Bronchial epithelial cell (primary cell): Measurements from ENCODE around the gene GZMM. TPM values are rescaled to one million over a fixed set of nuclear protein-coding genes. Genes with fewer than 3 reads are reported as not detected.

Experiments used
- DNase-seq: peaks from one replicate; pipeline ENCODE4 v3.0.0-alpha.2; 2010; ENCODE audit warnings: low read depth
- FAIRE-seq: peaks from 2 replicates; lab custom pipeline; 2011; peaks lifted over from hg19 to GRCh38; lab: Jason Lieb, UNC
- H3K27me3 ChIP-seq: 2 replicates; pipeline ENCODE4 v1.5.1; 2011; ENCODE audit warnings: low read length; ENCODE audit not compliant: control insufficient read depth, insufficient read depth
- H3K36me3 ChIP-seq: 2 replicates; pipeline ENCODE4 v1.5.1; 2011; ENCODE audit warnings: low read length; ENCODE audit not compliant: control insufficient read depth, insufficient read depth
- H3K4me3 ChIP-seq: 2 replicates; pipeline ENCODE4 v1.5.1; 2011; ENCODE audit warnings: mild to moderate bottlenecking, low read depth, low read length, control low read depth
- total RNA-seq: library from RNA; depleted of rRNA; stranded (reverse); fragments of >200 nt; gene quantifications from 2 replicates; pipeline ENCODE4 v1.2.1, GENCODE V29; 2014
- TF ChIP-seq, protein P1 (sequence below): IDR thresholded peaks from 2 replicates; pipeline ENCODE4 v1.5.1; 2011; ENCODE audit warnings: mild to moderate bottlenecking, moderate library complexity, low read length, control low read depth, inconsistent platforms; ENCODE audit not compliant: insufficient read depth, severe bottlenecking

Gene GZMM
- total RNA-seq, 1 donor from 2014 or later = not detected

DNA sequence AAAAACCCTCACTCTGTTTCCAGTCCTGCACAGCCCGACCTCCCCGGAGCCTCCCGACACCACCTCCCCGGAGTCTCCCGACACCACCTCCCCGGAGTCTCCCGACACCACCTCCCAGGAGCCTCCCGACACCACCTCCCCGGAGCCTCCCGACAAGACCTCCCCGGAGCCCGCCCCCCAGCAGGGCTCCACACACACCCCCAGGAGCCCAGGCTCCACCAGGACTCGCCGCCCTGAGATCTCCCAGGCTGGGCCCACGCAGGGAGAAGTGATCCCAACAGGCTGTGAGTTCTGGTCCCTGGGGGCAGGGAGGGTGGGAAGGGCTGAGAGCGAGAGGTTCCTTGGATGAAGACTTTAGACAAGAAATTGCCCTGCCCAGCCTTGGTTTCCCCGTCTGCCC lies 42.2 kb upstream of the GZMM start:
- H3K36me3 ChIP-seq = no peaks in the 10 kb centered on the region
- TF ChIP-seq, protein P1, sequence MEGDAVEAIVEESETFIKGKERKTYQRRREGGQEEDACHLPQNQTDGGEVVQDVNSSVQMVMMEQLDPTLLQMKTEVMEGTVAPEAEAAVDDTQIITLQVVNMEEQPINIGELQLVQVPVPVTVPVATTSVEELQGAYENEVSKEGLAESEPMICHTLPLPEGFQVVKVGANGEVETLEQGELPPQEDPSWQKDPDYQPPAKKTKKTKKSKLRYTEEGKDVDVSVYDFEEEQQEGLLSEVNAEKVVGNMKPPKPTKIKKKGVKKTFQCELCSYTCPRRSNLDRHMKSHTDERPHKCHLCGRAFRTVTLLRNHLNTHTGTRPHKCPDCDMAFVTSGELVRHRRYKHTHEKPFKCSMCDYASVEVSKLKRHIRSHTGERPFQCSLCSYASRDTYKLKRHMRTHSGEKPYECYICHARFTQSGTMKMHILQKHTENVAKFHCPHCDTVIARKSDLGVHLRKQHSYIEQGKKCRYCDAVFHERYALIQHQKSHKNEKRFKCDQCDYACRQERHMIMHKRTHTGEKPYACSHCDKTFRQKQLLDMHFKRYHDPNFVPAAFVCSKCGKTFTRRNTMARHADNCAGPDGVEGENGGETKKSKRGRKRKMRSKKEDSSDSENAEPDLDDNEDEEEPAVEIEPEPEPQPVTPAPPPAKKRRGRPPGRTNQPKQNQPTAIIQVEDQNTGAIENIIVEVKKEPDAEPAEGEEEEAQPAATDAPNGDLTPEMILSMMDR = no peak
- DNase-seq (no peak), FAIRE-seq (no peak)
- peaks cover 8% of the 10 kb centered on the region for H3K27me3 ChIP-seq
- no peak overlapping the region for H3K4me3 ChIP-seq

DNA sequence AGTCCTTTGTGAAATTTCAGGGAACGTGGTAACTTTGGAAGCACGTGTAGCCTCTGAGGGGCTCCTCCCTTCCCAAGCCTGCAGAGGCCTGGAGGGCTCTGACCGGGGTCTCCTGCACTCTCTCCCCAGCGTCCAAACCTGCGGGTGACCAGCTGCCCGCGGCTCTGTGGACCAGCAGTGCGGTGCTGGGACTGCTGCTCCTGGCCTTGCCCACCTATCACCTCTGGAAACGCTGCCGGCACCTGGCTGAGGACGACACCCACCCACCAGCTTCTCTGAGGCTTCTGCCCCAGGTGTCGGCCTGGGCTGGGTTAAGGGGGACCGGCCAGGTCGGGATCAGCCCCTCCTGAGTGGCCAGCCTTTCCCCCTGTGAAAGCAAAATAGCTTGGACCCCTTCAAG lies 39.2 kb upstream of the GZMM start:
- TF ChIP-seq, protein P1 = no peak
- Histone ChIP-seq H3K36me3 (peaks cover 2% of the 10 kb centered on the region), H3K4me3 (no peak overlapping the region), H3K27me3 (no peaks in the 10 kb centered on the region)
- DNase-seq (no peak), FAIRE-seq (no peak)

DNA sequence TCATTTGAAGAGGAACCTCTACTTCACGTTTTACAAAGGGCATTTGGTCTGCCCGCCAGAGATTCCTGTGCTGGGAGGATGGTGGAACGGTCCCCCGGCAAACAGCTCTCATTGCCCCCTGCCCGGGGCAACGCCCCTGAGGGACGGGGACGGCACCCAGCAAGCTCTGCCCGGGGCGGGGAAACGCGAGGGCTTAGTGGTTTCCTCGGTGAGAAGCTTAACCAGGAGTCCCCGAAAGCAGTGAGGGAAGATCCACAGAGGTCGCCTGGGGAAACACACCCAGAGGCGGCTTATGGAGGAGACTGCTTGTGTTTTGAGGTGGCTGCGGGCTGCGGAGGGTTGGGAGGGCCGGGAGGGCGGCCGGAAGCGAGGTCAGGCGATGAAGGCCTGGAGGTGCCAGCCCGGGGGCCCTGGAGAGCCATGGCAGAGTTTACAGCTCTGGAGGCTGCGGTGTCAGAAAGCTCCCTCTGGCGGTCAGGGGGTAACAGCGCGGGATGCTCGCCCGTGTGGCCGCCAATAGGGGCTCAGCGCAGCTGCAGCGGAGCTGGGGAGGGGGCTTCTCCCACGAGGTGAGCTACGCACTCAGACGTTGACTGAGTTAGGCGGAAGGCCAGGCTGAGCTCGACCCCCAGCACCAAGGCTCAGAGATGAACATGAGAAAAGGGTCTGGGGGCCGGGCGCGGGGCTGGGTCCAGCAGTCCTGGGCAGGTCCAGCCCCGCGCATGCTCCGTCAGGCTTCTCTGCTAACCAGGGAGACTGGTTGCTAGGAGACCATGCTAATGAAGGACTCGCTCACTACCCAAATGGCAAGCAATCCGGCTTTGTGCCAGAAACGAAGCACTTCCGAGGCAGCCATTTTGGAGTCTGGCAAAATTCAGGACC lies 37.2 kb upstream of the GZMM start:
- TF ChIP-seq, protein P1 = peak; percentile 99
- Histone ChIP-seq H3K4me3 (peak overlapping the region; percentile 74), H3K36me3 (peaks cover 2% of the 10 kb centered on the region), H3K27me3 (no peaks in the 10 kb centered on the region)
- peak; percentile 99 for DNase-seq
- FAIRE-seq = peak; percentile 99

DNA sequence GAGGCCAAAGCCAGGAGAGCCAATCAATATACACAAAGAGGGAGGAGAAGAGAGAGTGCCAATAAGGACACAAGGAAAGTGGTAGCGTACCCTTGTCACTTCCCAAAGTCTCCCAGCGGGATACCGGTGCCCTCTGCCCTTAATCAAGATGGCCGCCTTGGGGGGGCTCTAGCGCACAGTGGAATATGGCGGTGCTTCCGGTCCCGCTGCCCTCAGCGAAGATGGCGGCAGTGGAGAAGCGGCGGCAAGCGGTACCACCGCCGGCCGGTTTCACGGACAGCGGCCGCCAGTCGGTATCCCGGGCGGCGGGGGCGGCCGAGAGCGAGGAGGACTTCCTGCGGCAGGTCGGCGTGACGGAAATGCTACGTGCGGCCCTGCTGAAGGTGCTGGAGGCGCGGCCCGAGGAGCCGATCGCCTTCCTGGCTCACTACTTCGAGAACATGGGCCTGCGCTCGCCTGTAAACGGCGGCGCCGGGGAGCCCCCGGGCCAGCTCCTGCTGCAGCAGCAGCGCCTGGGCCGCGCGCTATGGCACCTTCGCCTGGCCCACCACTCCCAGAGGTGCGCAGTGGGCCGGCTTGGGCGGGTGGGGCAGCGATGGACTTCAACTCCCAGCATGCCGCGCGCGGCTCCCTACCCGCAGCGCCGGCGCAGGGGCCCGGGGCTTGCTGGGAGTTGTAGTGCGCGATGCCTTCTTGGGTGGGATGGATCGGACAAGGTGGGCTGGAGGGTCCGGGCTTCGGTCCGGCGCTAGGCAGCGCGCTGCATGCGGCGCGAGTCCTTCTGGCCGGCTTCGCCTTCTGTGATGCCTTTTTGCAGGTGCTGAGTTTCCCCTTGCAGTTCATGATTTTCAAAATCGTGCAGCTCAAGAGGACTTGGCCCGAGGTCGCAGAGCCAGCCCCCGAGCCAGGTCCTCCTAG lies 36.3 kb upstream of the GZMM start, which contains the start of gene TPGS1:
Gene TPGS1, plus strand, starts transcription at position 212 of the 918 bp plus-strand sequence. Its CDS starts 10 bp downstream, at position 222.
- H3K27me3 ChIP-seq = no peaks in the 10 kb centered on the region
- TF ChIP-seq, protein P1 = no peak
- FAIRE-seq = no peak

DNA sequence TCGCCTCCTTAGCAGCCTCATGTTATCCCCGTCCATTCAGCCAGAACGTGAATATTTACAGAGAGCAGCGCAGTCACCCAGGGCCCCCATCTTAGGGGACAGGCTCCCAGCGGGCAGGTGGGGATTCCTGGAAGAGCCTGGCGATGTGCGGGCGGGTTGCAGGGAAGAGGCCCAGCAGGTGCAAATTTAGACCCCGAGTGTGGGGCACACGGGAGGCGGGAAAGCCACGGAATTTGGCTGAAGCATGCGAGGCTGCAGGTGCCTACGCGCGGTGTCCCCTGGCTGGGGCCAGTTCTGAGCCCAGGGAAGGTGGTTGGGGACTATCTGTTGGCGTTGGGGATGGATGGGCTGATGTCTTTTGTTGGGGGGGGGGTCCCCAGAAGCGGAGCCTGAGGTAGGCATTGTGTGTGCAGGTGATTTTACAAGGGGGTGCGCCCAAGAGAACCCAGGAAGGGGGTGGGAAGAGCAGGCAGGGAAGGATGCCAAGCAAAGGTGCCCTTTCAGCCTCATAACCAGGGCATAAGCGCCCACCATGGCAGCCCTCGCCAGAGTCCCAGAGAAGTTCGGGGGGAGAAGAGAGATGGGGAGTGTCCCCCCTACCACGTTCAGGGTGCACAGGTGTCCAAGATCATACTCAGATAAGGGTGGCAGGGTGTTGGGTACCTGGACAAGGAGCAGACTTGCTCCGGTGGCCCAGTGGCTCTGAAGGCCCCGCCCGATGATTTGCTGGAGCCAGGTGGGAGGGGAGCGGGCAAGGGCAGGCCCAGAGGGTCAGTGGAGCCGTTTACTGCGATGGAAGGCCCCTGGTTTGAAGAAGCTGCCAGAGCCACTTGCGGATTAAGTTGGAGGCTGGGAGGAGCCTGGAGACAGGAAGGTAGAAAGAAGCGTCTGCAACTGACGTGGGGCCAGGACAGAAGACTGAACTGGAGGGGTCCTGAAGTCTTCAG lies 35.4 kb upstream of the GZMM start:
- H3K36me3 ChIP-seq = peaks cover 2% of the 10 kb centered on the region
- no peak for DNase-seq
- TF ChIP-seq, protein P1 = no peak
- no peaks in the 10 kb centered on the region for H3K27me3 ChIP-seq
- no peak for FAIRE-seq
- peak overlapping the region; percentile 74 for H3K4me3 ChIP-seq

More for the DNA sequence above, 36.3 kb upstream of the GZMM start, which contains the start of gene TPGS1:
- H3K4me3 ChIP-seq = peak within 1 kb of the TSS; percentile 74
- peaks cover 2% of the 10 kb centered on the region for H3K36me3 ChIP-seq
- no peak for DNase-seq
